Adrenal gland (tissue), 5 donors: ENCODE measurements around the gene PAMR1.

Experiments
- CTCF ChIP-seq, 6 experiments: fragments of 450-650 bp in 4 of 6; fragments of 200-600 bp in 2 of 6; sonication (generic) in 1 of 6; IDR thresholded peaks; 1 replicate in 5 of 6; 2 replicates in 1 of 6; pipeline versions ENCODE4 v1.5.1 to v1.8.0; 2016 to 2021; ENCODE audit warnings: antibody characterized with exemption in 6 of 6, mild to moderate bottlenecking in 2 of 6, moderate library complexity in 1 of 6
- POLR2A ChIP-seq, 2 donors: fragments of 450-650 bp; IDR thresholded peaks; one replicate each; pipeline ENCODE4 v1.6.1; 2017; ENCODE audit warnings: antibody characterized with exemption in 2 of 2, mild to moderate bottlenecking in 2 of 2, moderate library complexity in 1 of 2
- donor health status: DM: no; HTN: no; CAD: no.

GRCh38 chr11:35486446-35486845 lies 39.0 kb downstream of the PAMR1 start:
- no peak for TF ChIP-seq POLR2A (IDR thresholded peaks at IDR 0.05)
- no peak for TF ChIP-seq CTCF (IDR thresholded peaks at IDR 0.05)
